Activated CD8-positive, alpha-beta memory T cell treated with anti-CD3 and anti-CD28 coated beads, Interleukin-2, amount 10 ng/mL, durations not matched to agents 7 days and 5 days (primary cell): ENCODE results near the gene GAS7. TPM values are rescaled to one million over a fixed set of nuclear protein-coding genes. Genes with fewer than 3 reads are reported as not detected.

Experiments
- ATAC-seq: fragments of 150-1000 bp; cut with Tn5 transposase; one replicate; pipeline ENCODE4 v1.10.0; 2021; ENCODE audit warnings: moderate library complexity
- CTCF ChIA-PET: fragments of 350-600 bp; sonication (Branson Sonifier 250); formaldehyde crosslinking; loops from one replicate; lab custom pipeline; 2021; ENCODE audit warnings: antibody characterized with exemption; lab: Charles Lee
- DNase-seq: peaks from one replicate; pipeline ENCODE4 v3.0.0-alpha.2; 2020
- H3K27ac Mint-ChIP-seq: one replicate; pipeline ENCODE4 v1.8.0; 2021; ENCODE audit warnings: mild to moderate bottlenecking, mixed read lengths
- H3K27me3 Mint-ChIP-seq: one replicate; pipeline ENCODE4 v1.8.0; 2021; ENCODE audit warnings: mixed read lengths
- H3K36me3 Mint-ChIP-seq: one replicate; pipeline ENCODE4 v1.8.0; 2021; ENCODE audit warnings: mild to moderate bottlenecking, mixed read lengths
- H3K4me1 Mint-ChIP-seq: one replicate; pipeline ENCODE4 v1.8.0; 2021; ENCODE audit warnings: mixed read lengths
- H3K4me3 Mint-ChIP-seq: one replicate; pipeline ENCODE4 v1.8.0; 2021; ENCODE audit warnings: mild to moderate bottlenecking, moderate library complexity, mixed read lengths
- H3K9me3 Mint-ChIP-seq: one replicate; pipeline ENCODE4 v1.8.0; 2022; ENCODE audit warnings: low read depth, mixed read lengths
- total RNA-seq, 2 experiments: library from RNA; stranded (reverse); gene quantifications; one replicate each; pipeline ENCODE4 v1.2.3, GENCODE V29; 2021

Gene GAS7
- total RNA-seq, 2 experiments from 2014 or later: 0.53 to 2.1 TPM

GRCh38 chr17:9899280-9900043 is 298.9 kb downstream of the GAS7 start:
- Mint-ChIP-seq H3K27me3 (peaks cover 8% of the 10 kb centered on the region), H3K4me1 (no peaks in the 10 kb centered on the region), H3K9me3 (no peaks in the 10 kb centered on the region), H3K4me3 (no peak overlapping the region), H3K27ac (no peak overlapping the region), H3K36me3 (no peaks in the 10 kb centered on the region)
- DNase-seq: no peak
- no peak for ATAC-seq
- CTCF ChIA-PET: no interaction called here

- no peak for ATAC-seq
- no peaks in the 10 kb centered on the region for H3K36me3 Mint-ChIP-seq
- peaks cover 8% of the 10 kb centered on the region for H3K27me3 Mint-ChIP-seq
- no peaks in the 10 kb centered on the region for H3K4me1 Mint-ChIP-seq
- no peak overlapping the region for H3K27ac Mint-ChIP-seq
- no peaks in the 10 kb centered on the region for H3K9me3 Mint-ChIP-seq
- no peak for DNase-seq
- H3K4me3 Mint-ChIP-seq: no peak overlapping the region
- CTCF ChIA-PET: no interaction called here
Observed at GRCh38 chr17:9898812-9899211, 299.6 kb downstream of the GAS7 start.

DNA sequence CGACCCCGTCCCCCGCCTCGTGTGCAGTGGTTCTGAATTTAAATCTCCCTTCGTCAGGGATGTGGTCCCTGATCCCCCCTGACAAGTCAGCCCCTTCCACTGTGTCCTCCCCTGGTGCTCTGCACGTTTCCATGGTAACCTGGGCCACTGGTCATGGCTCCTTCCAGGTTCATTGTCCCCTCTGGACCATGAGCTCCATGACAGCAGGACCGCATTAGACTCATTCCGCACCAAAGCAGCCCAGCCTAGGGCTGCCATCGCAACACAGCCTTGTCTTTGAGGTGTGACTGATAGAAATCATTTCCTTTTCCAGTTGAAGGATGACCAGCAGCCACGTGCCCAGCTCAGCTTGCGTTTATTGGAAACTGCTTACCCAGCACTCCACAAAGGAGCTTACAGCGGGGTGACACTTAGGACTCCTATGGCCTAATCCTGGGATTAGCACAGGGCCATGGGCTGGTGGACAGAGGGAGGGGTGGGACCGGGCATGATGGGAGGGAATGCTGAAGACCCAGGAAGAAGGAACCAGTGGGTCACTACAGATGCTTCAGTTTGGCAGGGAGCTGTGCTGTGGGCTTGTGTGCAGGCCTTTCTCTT is 300.9 kb downstream of the GAS7 start:
- ATAC-seq (no peak), DNase-seq (no peak)
- Mint-ChIP-seq H3K36me3 (no peaks in the 10 kb centered on the region), H3K9me3 (no peaks in the 10 kb centered on the region), H3K4me3 (no peak overlapping the region), H3K27ac (no peak overlapping the region), H3K4me1 (no peaks in the 10 kb centered on the region), H3K27me3 (peaks cover 11% of the 10 kb centered on the region)
- CTCF ChIA-PET: no interaction called here

DNA sequence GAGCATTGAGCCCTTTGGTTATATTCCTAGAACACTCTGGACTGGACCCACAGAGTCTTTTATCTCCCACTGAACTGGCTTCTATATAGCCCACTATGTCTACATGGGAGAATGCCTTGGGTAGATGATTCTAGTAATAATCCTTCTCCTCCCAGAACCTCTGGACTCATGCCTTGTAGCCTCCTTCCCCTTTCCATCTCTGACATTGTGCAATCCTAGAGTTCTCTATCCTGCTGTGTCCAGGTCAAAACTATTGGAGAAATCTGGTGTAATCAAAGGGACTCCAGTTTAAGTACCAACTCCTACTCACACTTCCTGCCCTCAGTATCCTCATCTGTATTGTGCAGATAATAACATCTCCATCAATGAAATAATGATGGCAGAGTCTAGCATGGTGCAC is 302.5 kb downstream of the GAS7 start:
- Mint-ChIP-seq H3K36me3 (no peaks in the 10 kb centered on the region), H3K9me3 (no peaks in the 10 kb centered on the region), H3K4me3 (no peak overlapping the region), H3K27me3 (peaks cover 7% of the 10 kb centered on the region), H3K4me1 (no peaks in the 10 kb centered on the region), H3K27ac (no peak overlapping the region)
- CTCF ChIA-PET: no interaction called here
- DNase-seq (no peak), ATAC-seq (no peak)

DNA sequence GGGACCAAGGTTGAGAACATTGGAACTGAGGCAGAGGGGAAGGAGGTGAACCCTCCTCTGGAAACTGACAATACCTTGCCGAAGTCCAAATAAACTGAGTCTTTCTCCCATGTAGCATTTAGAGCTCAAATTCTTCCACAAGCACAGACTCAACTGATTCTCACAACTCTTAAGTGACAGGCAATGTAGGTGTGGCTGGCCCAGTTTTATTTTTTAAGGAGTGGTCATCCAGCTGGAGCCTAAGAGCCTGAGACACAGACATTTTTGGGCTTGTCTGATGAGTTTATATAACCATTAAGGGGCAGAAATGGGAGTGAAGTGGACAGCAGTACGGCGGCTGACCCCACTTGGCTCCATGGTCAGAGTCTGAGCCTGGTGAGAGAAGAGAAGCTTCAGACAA is 304.2 kb downstream of the GAS7 start:
- Mint-ChIP-seq H3K27ac (no peak overlapping the region), H3K9me3 (no peaks in the 10 kb centered on the region), H3K27me3 (peaks cover 3% of the 10 kb centered on the region), H3K36me3 (no peaks in the 10 kb centered on the region), H3K4me3 (no peak overlapping the region), H3K4me1 (no peaks in the 10 kb centered on the region)
- ATAC-seq: no peak
- DNase-seq: no peak
- CTCF ChIA-PET: no interaction called here

- Mint-ChIP-seq H3K9me3 (no peaks in the 10 kb centered on the region), H3K27me3 (peaks cover 3% of the 10 kb centered on the region), H3K4me3 (no peak overlapping the region), H3K4me1 (no peaks in the 10 kb centered on the region), H3K36me3 (no peaks in the 10 kb centered on the region), H3K27ac (no peak overlapping the region)
- CTCF ChIA-PET: no interaction called here
- ATAC-seq (no peak), DNase-seq (no peak)
Observed at GRCh38 chr17:9893411-9894012, 304.9 kb downstream of the GAS7 start.

GRCh38 chr17:9890124-9890523 is 308.3 kb downstream of the GAS7 start:
- CTCF ChIA-PET: interaction anchor here (1.6 kb wide), 1 partner anchor 11 kb away, joined by 3 read pairs; no protein-coding TSS in a partner anchor
- H3K4me1 Mint-ChIP-seq: no peaks in the 10 kb centered on the region
- peaks cover 3% of the 10 kb centered on the region for H3K27me3 Mint-ChIP-seq
- no peak overlapping the region for H3K27ac Mint-ChIP-seq
- DNase-seq: no peak
- H3K36me3 Mint-ChIP-seq: no peaks in the 10 kb centered on the region
- no peak for ATAC-seq
- no peak overlapping the region for H3K4me3 Mint-ChIP-seq
- no peaks in the 10 kb centered on the region for H3K9me3 Mint-ChIP-seq

DNA sequence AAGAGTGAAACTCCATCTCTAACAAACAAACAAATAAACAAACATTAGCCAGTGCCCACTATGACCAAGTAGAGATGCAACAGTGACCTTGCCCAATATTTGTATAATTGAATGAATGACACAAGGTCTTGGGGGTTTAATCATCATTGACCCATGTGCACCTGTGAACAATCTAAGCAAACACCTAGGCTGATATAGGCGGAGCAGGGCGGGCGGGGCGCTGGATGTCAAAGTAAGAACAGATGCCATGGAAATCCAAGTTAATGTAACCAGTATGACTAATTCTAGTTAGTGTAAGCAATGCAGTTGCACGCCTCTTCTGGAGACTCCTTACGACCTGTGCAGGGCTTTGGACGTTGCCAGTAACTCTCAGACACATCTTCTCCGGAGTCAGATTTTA is 310.9 kb downstream of the GAS7 start:
- peaks cover 5% of the 10 kb centered on the region for H3K9me3 Mint-ChIP-seq
- no peak overlapping the region for H3K4me3 Mint-ChIP-seq
- no peak overlapping the region for H3K27ac Mint-ChIP-seq
- H3K27me3 Mint-ChIP-seq: no peaks in the 10 kb centered on the region
- no peaks in the 10 kb centered on the region for H3K4me1 Mint-ChIP-seq
- no peak for DNase-seq
- H3K36me3 Mint-ChIP-seq: no peaks in the 10 kb centered on the region
- no peak for ATAC-seq
- CTCF ChIA-PET: no interaction called here

DNA sequence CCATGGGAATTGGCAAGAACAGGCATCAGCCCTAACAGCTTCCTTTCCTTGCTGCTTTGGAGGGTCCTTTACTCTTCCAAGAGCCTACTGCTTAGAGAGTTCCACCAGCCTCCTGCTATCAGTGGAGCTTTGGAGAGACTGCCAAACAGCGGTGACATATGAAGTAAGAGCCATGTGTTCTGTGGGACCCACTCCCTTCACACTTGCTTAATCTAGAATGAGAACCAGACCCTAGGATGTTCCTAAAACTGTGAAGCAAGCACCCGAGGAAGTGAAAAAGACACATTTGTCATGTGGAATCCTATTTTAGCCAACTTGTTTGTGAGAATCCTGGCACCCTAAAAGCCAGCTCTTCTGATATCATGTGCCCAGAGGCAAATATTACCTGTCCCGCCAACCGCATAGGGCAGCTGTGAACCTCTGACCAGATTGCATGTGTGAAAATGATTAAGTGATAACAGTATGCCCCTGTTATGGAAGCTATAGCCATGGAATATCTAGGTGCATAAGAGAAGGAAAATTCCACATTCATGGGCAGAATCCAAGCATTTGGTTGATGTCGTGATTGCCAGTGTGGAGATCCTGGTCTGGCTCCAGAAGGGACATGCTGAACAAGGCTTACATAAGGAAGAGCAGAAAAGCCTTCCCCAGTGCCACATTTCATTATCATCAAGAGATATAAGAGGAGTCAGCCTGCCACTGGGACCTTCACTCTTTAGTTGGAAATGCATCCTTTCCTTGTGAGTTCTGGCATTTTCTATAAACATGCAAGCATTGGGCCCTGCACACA is 312.1 kb downstream of the GAS7 start:
- Mint-ChIP-seq H3K4me3 (no peak overlapping the region), H3K27ac (no peak overlapping the region), H3K27me3 (no peaks in the 10 kb centered on the region), H3K36me3 (no peaks in the 10 kb centered on the region), H3K9me3 (peaks cover 8% of the 10 kb centered on the region), H3K4me1 (no peaks in the 10 kb centered on the region)
- no peak for ATAC-seq
- no peak for DNase-seq
- CTCF ChIA-PET: no interaction called here

DNA sequence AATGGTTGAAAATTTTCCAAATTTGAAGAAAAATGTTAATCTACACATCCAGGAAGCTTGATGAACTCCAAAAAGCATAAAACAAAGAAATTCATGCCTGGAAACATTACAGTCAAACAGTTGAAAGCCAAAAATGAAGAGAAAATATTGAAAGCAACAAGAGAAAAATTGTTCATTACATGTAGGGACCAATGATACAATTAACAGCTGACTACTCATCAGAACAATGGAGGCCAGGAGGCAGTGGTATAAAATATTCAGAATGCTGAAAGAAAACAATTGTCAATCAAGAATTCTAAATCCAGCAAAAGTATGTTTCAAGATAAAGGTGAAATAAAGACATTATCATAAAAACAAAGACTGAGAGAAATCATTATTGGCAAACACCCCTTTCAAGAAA is 315.0 kb downstream of the GAS7 start:
- DNase-seq (no peak), ATAC-seq (no peak)
- Mint-ChIP-seq H3K4me3 (no peak overlapping the region), H3K27ac (no peak overlapping the region), H3K27me3 (no peaks in the 10 kb centered on the region), H3K9me3 (peaks cover 8% of the 10 kb centered on the region), H3K36me3 (no peaks in the 10 kb centered on the region), H3K4me1 (no peaks in the 10 kb centered on the region)
- CTCF ChIA-PET: no interaction called here

- H3K4me1 Mint-ChIP-seq: no peaks in the 10 kb centered on the region
- CTCF ChIA-PET: interaction anchor here (1.1 kb wide), 1 partner anchor 9 kb away, joined by 3 read pairs; no protein-coding TSS in a partner anchor
- DNase-seq (no peak), ATAC-seq (no peak)
- H3K36me3 Mint-ChIP-seq: no peaks in the 10 kb centered on the region
- H3K27ac Mint-ChIP-seq: no peak overlapping the region
- H3K9me3 Mint-ChIP-seq: peaks cover 8% of the 10 kb centered on the region
- H3K27me3 Mint-ChIP-seq: no peaks in the 10 kb centered on the region
- H3K4me3 Mint-ChIP-seq: no peak overlapping the region
Observed at GRCh38 chr17:9880582-9880999, 317.8 kb downstream of the GAS7 start.

DNA sequence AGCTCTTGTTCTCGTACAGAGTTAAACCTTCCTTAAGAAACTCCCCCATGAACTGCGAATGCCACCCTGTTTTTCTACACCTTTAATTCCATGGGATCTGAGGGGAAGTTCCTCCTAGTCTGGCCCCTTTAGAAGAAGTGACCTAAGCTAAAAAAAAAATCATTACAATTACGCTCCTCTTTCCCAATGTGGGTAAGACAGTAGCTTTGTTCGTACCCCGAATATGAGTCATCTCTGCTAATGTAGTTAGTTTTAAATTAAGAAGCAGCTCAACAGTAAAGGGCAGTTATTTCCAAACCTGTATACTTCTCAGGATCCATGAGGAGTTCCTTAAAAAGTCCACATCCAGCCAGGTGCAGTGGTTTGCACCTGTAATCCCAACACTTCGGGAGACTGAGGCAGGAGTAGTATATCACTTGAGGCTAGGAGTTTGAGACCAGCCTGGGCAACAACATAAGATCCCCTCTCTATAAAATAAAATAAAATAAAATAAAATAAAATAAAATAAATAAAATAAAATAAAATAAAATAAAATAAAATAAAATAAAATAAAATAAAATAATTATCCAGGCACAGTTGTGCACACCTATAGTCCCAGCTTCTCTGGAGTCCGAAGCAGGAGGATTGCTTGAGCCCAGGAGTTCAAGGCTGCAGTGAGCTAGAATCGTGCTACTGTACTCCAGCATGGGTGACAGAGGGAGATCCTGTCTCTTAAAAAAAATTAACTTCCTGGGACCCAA is 319.4 kb downstream of the GAS7 start:
- Mint-ChIP-seq H3K4me3 (no peak overlapping the region), H3K27ac (no peak overlapping the region), H3K9me3 (peaks cover 8% of the 10 kb centered on the region), H3K4me1 (no peaks in the 10 kb centered on the region), H3K27me3 (no peaks in the 10 kb centered on the region), H3K36me3 (no peaks in the 10 kb centered on the region)
- ATAC-seq (no peak), DNase-seq (no peak)
- CTCF ChIA-PET: interaction anchor here (1.2 kb wide), 1 partner anchor 10 kb away, joined by 3 read pairs; no protein-coding TSS in a partner anchor

- no peaks in the 10 kb centered on the region for H3K27me3 Mint-ChIP-seq
- CTCF ChIA-PET: interaction anchor here (1.2 kb wide), 1 partner anchor 10 kb away, joined by 3 read pairs; no protein-coding TSS in a partner anchor
- H3K9me3 Mint-ChIP-seq: peaks cover 7% of the 10 kb centered on the region
- H3K4me1 Mint-ChIP-seq: no peaks in the 10 kb centered on the region
- ATAC-seq: no peak
- H3K36me3 Mint-ChIP-seq: no peaks in the 10 kb centered on the region
- DNase-seq: no peak
- no peak overlapping the region for H3K4me3 Mint-ChIP-seq
- no peak overlapping the region for H3K27ac Mint-ChIP-seq
Observed at GRCh38 chr17:9878356-9878755, 320.1 kb downstream of the GAS7 start.
